Gastroesophageal sphincter (tissue), 3 donors: ENCODE data around the gene DMAP1.

Source experiments
- CTCF ChIP-seq, 4 experiments: fragments of 200-600 bp in 2 of 4; fragments of 450-650 bp in 2 of 4; sonication (generic) in 1 of 4; IDR thresholded peaks; one replicate each; pipeline ENCODE4 v1.5.1; 2017 to 2019; ENCODE audit warnings: antibody characterized with exemption in 4 of 4, mild to moderate bottlenecking in 2 of 4, moderate library complexity in 2 of 4
- POLR2A ChIP-seq, 2 donors: fragments of 450-650 bp; IDR thresholded peaks; one replicate each; pipeline ENCODE4 v1.6.1; 2017; ENCODE audit warnings: antibody characterized with exemption in 2 of 2, mild to moderate bottlenecking in 2 of 2, moderate library complexity in 1 of 2
- POLR2AphosphoS5 ChIP-seq: sonication (generic); formaldehyde crosslinking; IDR thresholded peaks from one replicate; pipeline ENCODE4 v1.6.1; 2017; ENCODE audit warnings: antibody characterized with exemption

DNA sequence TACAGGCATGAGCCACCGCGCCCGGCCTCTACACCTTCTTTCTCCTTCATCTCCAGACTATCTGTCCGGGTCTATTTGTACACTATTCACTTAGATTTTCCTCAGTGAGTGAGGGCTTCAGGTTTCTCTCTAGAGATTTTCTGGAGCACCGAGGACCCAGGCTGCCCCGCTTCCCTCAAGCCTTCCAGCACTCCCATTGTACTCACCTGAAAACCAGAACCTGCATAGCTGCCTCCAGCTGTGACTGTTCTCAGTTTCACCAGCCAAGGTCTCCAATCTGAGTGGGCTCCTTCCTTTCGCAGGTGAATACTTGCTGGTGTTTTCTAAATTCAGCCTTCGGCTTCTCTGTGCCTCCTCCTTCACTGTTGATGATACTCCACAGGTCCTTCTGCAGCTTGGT lies 12.9 kb upstream of the DMAP1 start:
- no peak for TF ChIP-seq POLR2AphosphoS5
- TF ChIP-seq CTCF (IDR thresholded peaks at IDR 0.05), result no peak
- TF ChIP-seq POLR2A (IDR thresholded peaks at IDR 0.05), result no peak
